DMS 273 treated with DMSO at 0.1 percent for 48 hours (cell line): Measurements from ENCODE around the gene CTDP1.
"Not testable (repeated sequence)": the region's sequence is repeated elsewhere in the genome, so short reads cannot be mapped to it uniquely, and the experiment has no call there.

ENCODE experiments used
- DNase-seq: peaks from one replicate; lab custom pipeline; 2025; lab: John Stamatoyannopoulos, UW

The CTDP1 gene

DNA sequence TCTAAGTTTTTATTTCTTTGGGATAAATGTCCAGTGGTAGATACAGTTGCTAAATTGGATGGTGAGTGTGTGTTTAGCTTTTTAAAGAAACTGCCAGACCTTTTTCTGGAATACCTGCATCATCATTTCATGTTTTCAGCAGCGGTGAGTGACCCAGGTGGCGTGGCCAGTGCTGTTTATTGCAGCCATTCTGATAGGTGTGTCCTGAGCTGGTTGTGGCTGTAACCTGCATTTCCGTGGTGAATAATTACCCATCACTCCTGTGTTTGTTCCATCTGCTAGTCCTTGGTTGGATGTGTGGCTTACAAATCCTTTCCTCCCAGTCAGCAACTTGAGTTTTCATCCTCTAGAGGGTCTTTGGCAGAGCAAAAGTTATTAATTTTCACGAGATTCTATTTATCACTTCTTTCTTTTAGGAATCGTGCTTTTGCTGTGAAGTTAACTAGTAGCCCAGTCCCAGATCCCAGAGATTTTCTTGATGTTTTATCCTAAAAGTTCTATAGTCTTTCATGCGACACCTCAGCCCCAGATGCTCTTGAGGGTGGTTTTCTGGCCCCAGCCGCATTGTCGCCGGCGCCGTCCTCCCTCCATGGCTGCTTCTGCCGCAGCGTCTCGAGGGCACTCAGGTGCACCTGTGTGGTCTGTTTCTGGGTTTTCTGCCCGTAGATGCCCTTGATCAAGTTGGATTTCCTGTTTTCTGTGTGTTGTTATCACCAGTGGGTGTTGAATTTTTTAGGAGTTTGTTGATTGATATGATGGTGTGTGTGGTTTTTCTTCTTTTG, 44.9 kb downstream of the CTDP1 start:
- DNase-seq = no peak

DNA sequence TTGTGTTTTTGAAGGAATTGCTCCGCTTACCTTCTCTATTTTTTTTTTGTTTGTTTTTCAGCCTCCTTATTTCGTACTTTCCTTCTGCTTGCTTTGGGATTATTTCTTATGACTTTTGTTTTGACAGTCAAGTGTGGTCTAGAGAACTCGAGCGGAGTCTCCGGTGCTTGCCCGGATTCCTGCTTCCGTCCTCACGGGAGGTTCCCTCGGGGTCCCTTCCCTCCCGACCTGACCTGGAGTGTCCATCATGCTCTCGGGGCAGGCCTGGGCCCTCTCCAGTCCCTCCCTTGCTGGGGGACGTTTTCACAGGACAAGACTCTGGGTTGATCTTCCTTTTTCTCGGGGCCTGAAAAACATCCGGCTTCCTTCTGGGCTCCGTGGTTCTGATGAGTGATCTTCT, 45.9 kb downstream of the CTDP1 start:
- DNase-seq = no peak

DNA sequence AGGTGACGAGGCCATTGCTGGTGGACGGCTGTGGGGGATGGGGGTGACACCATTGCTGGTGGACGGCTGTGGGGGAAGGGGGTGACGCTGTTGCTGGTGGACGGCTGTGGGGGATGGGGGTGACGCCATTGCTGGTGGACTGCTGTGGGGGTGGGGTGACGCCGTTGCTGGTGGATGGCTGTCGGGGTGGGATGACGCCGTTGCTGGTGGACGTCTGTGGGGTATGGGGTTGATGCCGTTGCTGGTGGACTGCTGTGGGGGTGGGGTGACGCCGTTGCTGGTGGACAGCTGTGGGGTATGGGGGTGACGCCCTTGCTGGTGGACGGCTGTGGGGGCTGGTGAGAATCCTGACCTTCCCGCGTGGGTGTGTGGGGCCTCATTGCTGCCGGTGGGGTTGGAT, 47.1 kb downstream of the CTDP1 start:
- no peak for DNase-seq

DNA sequence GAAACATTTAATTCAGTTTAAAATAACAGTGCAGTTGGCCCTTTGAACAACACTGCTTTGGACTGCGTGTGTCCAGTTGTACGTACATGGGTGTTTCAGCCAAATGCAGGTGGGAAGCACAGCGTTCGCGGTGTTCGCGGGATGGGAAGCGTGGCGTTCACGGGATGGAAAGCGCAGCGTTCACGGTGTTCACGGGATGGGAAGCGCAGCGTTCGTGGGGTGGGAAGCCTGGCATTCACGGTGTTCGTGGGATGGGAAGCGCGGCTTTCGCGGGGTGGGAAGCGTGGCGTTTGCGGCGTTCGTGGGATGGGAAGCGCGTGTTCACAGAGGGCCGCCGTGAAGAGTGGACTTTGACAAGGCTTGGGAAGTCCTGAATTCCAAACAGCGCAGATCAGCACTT, 47.6 kb downstream of the CTDP1 start:
- no peak for DNase-seq

DNA sequence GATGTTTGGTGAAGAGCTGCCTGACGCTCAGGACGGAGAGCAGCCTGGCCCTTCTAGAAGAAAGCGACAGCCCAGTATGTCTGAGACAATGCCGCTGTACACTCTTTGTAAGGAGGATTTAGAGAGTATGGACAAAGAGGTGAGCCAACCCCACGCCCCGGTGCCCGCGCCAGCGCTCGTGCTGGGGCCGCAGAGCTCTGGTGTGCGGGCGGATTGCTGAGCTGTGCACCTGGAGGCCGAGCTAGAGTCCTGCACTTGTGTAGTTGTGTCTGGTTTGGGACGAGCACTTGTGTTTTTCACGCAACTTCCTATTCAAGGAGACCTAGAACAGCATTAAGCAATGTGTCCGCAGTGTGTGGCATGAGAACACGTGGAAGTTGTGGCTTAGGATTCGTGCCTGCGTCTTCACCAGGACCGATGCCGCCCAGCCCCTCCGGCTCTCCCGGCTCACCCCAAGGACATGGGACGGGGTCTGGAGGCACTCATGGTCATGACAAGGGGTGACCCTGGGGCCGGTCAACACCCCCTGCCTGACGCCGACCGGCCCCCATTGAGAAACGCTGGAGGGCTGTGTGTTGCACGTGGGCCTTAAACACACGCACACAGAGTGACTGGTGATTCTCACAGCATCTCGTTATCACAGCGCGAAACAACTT, 49.5 kb downstream of the CTDP1 start:
- no peak for DNase-seq

DNA sequence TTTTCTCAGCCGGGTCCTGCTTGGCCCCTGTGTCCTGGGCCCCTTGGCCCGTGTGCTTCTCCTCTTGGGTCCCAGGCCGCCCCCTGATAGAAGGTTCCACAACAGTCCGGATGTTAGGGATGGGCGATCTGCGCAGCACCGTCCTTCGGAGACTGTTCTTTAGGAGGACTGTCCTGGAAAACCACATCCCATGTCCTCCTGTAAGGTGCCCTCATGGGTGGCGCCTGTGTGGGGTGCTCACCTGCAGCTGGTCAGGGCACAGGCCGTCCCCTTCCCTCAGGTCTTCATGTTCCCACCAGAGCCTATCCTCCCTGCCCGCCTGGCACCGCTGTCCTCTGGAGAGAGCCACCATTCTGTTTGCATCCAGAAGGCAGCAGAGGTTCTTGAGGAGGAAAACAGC, 50.0 kb downstream of the CTDP1 start:
- DNase-seq = no peak

DNA sequence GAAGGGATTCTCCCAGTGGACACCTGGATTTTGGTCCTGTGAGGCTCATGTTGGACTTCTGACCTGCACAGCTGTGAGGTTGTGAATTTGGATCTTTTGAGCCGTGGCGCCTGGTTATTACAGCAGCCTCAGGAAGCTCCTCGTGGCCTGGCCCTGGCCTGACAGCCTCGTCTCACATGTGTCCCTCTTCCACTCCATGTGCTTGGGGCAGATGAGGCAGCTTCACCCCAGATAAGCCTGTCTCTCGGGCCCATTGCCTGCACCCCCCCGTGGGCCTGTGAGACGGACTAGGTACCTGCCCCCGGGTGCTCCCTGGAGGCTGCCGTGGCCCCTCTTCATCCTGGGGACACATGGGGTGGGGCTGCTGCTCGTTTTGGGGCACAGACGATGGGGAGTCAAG, 51.2 kb downstream of the CTDP1 start:
- DNase-seq = no peak

DNA sequence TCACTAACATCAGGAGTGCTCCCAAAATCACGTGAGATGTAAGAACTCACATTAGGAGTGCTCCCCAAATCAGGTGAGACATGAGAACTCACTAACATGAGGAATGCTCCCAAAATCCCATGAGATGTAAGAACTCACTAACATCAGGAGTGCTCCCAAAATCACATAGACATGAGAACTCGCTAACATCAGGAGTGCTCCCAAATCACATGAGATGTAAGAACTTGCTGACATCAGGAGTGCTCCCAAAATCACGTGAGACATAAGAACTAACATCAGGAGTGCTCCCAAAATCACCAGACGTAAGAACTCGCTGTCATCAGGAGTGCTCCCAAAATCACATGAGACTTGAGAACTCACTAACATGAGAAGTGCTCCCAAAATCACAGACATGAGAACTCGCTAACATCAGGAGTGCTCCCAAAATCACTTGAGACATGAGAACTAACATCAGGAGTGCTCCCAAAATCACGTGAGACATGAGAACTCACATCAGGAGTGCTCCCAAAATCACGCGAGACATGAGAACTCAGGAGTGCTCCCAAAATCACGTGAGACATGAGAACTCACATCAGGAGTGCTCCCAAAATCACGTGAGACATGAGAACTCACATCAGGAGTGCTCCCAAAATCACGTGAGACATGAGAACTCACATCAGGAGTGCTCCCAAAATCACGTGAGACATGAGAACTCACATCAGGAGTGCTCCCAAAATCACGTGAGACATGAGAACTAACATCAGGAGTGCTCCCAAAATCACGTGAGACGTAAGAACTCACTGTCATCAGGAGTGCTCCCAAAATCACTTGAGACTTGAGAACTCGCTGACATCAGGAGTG, 52.5 kb downstream of the CTDP1 start:
- not testable (repeated sequence) for DNase-seq

DNA sequence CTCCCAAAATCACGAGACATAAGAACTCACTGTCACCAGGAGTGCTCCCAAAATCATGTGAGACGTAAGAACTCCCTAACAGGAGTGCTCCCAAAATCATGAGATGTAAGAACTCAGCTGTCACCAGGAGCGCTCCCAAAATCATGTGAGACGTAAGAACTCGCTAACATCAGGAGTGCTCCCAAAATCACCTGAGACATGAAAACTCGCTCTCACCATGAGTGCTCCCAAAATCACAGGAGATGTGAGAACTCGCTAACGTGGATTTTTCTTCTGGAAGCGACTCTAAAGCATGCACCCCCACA, 53.1 kb downstream of the CTDP1 start:
- DNase-seq = no peak

DNA sequence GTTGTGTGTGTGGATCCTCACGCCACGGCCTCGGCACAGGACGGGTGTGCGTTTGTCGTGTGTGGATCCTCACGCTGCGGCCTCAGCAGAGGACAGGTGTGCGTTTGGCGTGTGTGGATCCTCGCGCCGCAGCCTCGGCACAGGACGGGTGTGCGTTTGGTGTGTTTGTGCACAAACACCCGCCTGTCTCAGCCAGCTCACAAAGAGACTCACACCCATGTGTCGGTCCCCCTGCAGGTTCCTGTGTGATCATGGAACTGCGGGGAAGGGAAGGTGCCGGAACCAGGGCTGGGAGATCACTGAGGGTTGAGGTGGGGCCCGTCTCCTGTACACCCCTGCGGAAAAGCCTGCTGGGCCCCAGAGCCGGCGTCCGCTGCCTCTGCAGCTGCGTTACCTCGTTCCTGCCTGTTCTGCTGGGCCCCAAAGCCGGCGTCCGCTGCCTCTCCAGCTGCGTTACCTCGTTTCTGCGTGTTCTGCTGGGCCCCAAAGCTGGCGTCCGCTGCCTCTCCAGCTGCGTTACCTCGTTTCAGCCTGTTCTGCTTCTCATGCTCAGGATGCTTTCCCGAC, 53.6 kb downstream of the CTDP1 start:
- DNase-seq = no peak

DNA sequence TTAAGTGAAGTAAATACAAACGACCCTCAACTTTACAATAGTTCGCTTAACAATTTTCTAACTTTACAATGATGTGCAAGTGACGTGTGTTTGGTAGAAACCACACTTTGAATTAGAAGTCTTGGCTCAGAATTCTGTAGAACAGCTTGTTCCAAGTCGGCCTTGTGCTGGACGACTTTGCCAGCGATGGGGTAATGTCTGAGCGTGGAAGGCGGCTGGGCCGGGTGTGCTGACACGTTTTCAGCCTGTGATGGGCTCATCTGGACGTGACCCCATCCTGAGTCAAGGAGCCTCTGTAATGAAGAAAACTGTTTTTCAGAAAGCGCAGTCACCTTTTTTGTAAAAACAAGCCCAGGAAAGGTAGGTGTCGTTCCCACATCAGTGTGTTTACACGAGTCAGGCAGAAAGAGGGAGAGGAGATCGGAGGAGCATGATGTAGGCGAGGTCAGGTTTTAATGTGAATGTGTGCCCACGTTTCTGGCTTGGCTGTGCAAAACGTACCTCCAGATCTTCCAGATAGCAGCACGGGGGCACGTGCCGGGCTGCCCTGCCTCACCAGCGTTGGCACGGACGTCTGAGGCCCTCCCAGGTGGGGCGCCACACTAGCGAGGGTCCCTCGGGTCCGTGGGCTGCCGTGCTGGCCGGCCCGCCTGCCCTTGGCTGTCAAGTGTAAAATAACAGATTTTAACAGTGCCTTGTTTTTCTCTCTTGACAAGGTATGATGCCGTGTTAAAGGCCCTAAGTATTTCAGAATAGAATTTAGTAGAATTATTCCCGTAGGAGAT, 54.6 kb downstream of the CTDP1 start:
- DNase-seq = no peak

DNA sequence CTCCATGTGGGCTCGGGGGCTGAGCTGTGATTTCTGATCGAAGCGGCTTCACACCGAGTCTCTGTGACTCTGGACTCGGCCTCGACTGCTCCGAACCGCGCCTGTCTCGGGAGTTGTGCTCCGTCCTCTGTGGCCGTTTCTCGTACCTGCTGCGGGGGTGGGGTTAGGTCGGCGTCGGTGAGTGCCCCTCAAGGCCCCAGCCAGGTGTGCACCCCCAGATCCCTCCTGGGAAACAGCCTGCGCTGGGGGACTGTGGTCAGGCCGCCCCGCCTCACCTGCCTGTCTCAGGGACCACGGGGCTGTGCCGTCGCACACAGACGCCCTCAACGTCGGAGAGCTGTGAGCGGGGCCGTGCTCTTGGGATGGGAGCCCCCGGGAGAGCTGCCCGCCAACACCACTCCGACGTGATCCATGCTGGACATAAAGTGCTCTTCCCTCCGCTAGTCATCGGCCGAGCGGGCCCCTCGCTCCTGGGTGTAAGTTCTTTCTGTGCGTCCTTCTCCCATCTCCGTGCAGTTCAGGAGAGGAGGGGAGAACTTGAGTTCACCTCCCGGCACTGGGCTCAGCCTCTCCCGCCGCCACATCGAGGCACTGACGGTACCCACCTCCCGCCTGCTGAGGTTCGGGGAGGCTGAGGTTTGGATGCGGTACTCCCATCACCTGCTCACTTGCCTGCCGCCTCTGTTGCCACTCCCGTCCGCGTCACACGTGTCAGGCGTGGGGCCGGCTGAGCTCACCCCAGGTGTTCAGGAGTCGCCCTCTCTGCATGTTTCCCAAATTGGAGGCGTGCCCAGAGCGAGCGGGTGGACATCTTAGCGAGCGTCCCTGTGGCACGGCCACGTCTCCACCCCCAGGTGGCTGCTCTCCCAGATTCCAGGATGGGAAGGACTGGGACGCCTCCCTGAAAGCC, 55.7 kb downstream of the CTDP1 start:
- DNase-seq = no peak

DNA sequence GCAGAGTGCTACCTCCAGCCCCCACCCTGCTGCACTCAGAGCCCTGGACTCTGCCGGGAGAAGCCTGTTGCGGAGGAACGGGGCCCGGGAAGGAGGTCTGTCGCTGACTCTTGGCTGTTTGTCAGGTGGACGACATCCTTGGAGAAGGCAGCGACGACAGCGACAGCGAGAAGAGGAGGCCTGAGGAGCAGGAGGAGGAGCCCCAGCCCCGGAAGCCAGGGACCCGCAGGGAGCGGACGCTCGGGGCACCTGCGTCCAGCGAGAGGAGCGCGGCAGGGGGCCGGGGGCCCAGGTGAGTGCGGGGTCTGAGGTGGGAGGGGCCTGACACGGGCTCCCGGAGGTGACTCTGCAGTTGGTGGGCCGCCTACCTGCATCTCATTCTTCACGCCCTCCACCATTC, 56.6 kb downstream of the CTDP1 start:
- no peak for DNase-seq

DNA sequence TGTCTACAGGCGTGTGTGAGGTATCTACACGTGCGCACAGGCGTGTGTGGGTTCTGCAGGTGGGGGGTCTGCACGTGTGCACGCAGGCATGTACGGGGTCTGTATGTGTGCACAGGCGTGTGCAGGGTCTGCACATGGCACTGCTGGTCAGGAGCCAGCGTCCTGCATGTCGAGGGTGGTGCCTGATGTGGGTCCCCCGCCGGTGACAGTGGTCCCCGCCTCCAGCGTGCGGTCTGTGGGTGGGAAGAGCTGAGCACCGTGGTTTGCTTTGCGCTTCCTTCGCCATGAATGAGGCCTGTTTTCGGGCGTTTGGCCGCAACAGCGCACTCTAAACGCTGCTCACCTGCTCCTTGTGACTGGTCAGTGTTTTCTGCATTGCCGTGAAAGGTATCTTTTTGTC, 57.2 kb downstream of the CTDP1 start:
- no peak for DNase-seq

DNA sequence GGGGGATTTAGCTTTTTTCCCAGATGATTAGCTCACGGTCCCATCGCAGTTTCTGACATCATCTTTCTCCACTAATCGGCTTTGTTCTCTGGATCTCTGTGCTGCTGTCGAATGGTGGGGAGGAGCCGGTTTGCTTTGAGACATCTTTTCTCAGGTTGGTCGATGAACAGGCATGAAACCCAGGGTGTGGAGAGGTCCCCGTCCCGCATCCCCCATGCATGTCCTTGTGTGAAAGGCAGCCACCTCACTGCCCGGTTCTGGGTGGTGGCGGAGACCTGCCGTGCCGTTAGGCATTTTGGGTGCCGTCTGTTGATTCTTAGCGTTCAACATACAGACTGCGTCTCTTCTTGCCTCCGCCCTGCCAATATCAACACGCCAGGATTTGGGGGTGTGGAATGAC, 57.8 kb downstream of the CTDP1 start:
- DNase-seq = no peak

DNA sequence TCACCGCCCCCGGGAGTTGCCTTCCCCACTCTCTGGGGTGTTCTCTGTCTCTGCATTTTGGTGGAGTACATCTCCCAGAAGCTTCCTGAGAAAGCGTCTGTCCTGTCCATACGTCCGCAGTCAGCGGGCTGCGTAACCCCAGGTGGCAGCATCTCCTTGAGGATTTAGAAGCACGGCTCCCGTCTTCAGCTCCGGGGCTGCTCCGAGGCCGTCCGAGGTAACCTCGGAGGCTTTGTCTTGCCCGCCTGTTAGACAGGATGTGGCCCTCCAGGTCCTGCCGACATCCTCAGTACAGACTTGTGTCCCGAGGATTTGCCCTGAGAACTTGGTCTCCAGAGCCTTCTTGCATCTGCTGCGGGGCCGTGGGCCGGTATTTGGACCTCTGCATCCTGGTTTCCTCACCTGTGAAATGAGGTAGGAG, 58.4 kb downstream of the CTDP1 start:
- no peak for DNase-seq

DNA sequence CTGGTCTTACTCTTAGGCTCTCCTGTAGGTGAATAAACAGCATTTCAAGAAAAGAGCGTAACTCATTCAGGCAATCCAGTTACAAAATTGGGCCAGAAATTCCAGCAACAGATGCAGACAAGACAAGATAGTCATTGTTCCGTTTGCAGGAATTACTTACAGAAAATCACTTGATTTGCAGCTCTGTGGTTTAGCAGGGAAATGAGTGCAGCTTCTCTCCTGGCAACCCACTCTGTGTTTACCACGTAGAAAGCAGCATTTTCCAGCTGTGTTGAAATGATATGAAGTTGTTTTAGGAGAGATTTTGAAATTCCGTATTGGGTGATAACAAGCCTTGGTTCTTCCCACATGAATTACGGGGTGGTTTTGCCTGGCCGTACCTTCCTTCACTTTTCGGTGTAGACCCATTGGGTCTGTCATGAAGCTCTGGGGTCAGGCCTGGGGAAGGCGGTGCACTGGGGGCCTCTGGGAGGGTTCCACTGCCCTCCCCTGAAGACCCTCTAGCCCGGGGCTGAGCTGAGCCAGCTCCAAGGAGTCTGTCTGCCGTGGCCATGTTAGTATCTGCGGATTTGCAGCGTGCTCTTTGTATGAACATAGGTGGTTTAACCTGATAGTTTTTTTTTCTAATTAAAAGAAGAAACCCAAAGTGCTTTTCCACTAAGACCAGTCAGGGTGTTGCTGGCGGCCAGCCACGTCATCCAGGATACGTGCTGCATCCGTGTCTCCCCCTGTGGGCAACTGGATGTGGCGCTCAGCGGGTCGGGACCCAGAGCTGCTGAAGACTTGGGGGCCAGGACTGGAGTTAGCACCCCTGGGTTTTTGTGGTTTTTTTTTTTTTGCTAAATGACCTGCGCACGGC, 59.2 kb downstream of the CTDP1 start:
- no peak for DNase-seq

DNA sequence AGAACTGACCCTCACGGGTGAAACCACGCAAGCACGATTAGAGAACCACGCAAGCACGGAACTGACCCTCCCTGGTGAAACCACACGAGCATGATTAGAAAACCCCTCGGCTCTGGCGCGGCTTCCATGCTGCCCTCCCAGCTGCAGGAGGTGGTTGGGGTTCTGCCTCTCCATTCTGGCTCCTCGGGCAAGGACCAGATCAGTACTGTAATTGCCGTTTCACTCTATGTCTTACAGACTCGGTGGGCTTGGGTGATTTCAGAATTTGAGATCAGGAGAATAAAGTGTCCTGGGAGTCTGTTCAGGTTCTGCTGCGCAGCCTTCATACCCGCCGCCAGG, 59.8 kb downstream of the CTDP1 start:
- no peak for DNase-seq

DNA sequence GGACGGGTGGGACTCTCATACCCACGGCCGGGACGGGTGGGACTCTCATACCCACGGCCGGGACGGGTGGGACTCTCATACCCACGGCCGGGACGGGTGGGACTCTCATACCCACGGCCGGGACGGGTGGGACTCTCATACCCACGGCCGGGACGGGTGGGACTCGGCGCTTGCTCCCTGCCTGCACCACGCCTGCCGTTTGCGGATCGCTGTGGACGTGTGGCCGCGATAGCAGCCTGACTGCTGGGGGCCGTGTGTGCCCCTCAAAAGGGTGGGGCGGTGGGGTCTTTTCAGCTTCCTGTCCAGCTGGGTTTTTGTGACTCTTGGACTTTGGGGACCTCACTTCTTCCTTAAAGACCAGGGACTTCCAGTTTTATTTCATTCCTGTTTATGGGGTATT, 60.4 kb downstream of the CTDP1 start:
- DNase-seq = not testable (repeated sequence)
